HG02970 (cell line): ENCODE data around the gene SPDYE1.
A peak's percentile ranks its signal among the peaks of the same experiment; 100 is the strongest.
"Not testable (repeated sequence)": the region's sequence is repeated elsewhere in the genome, so short reads cannot be mapped to it uniquely, and the experiment has no call there.

Experiments used
- ATAC-seq: cut with Tn5 transposase; IDR thresholded peaks from one replicate; pipeline ENCODE4 v1.9.1; 2021; ENCODE audit warnings: mild to moderate bottlenecking, moderate library complexity, moderate number of reproducible peaks; ENCODE audit not compliant: unreplicated experiment, low FRiP score

SPDYE1 gene

DNA sequence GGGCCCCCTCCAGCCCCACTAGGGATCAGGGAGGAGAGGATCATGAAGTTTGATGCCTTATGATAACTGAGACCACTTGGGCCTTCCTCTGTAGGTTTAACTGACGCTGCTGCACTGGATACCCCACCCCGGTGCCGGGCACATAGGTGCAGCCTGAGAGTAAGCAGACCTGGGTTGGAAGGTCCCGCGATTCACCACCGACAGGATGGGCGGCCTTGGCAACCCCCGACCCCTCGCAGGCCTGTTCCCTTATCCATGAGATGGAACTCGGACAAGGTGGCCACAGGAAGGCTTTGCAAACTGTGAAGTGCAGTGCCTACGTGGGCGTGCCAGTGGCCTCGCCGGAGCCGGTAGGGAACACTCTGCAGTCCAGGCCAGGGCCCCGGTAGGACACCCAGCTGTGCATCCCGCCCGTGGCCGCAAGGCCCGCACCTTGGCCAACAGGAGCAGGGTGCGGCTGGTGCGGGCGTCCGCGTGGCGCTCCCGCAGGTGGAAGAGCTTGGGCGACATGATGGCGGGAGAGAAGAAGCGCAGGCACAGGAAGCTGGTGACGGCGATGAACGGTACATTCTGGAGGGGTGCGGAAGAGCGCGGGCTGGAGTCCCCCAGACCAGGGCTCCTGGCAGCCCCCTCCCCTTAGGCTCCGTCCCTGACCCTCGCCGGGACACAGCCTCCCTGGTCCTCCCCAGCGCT lies 42.2 kb downstream of the SPDYE1 start:
- ATAC-seq = not testable (repeated sequence)

DNA sequence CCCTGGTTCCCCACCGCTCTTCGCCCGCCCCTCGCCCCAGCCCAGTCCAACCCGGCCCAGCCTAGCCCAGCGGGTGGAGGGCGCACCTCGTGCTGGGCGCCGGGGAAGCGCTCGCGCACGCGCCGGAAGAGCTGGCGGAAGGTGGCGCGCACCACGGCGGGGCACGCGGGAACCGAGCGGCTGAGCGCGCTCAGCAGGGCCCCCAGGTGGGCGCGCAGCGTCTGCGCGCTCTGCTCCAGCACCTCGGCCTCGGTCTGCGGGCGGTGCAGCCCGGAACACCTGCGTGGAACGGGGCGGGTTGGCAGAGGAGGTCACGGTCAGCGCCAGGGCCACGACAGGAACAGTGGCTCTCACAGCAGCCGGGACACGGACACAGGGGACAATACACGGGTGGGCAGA lies 42.8 kb downstream of the SPDYE1 start:
- not testable (repeated sequence) for ATAC-seq

DNA sequence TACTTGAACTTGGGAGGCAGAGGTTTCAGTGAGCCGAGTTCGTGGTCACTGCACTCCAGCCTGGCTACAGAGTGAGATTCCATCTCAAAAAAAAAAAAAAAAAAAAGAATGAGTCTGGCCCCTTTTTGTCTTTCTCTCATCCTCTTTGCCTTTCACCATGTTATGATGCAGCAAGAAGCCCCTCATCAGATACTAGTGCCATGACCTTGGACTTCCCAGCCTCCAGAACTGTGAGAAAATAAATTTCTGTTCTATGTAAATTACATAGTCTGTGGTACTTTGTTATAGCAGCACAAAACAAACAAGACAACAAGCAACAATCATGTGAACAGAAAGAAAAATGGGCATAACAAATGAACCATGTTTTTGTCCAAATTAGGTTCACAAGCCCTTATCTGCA lies 44.5 kb downstream of the SPDYE1 start:
- no peak for ATAC-seq

DNA sequence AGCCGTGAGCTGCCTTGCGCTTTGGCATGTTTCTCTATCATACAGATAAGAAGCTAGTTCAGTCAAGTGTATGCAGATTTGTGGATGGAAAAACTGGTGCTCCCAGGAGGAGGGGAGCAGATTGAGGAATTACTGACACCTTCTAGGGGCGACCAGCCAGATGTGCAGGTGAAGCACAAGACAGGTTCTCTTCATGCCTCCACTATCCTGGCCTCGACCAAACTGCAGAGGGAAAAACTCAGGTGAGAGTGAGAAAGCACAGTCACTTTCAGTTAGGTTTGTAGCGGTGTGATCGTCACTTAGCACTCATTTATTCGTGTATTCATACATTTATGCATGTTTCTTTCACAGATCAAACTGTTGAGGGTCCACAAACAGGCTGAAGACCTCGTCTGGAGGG lies 46.2 kb downstream of the SPDYE1 start:
- ATAC-seq = no peak

DNA sequence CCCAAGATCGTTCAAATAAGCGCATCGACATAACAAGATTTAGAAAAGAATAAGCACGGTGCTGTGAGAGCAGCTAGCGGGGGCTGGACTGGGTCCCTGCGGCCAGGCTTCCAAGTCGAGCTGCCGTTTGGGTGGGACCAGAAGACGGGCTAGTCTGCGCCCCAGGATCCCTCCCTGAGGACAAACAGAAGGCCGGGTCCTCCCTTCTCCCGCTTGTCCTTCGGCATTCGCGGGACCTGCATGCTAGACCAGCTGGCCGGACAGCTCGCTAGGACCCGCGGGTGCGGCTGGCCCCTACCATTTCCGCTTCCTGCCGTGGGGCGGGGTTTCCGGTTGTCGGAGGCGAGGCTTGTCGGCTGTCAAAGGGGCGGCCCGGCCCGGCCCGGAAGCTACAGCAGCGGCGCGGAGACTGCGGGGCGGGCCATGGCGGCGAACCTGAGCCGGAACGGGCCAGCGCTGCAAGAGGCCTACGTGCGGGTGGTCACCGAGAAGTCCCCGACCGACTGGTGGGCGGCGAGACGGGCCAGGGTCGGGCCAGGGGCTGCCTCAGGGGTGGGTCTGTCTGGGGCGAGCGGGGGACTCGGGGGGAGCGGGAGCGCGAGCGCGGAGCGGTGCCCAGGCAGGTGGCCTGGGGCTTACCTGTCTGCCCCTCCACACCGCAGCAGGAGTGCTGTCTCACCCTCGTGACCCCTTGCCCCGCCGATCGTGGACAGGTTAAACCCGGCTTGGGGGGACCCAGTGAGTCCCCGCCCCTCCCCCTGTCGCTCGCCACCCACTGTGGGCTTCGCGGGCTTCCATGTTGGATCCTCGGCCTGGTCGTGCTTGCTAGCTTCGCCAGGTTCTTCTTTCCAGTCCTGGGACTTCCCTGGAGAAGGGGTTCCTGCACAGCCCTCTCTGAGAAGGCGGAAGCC lies 46.9 kb downstream of the SPDYE1 start, which contains the start of gene DBNL:
TSS of gene DBNL (plus strand) at position 388 of the 911 bp plus-strand sequence. CDS start at position 424, 36 bp downstream.
- ATAC-seq = peak; percentile 60

DNA sequence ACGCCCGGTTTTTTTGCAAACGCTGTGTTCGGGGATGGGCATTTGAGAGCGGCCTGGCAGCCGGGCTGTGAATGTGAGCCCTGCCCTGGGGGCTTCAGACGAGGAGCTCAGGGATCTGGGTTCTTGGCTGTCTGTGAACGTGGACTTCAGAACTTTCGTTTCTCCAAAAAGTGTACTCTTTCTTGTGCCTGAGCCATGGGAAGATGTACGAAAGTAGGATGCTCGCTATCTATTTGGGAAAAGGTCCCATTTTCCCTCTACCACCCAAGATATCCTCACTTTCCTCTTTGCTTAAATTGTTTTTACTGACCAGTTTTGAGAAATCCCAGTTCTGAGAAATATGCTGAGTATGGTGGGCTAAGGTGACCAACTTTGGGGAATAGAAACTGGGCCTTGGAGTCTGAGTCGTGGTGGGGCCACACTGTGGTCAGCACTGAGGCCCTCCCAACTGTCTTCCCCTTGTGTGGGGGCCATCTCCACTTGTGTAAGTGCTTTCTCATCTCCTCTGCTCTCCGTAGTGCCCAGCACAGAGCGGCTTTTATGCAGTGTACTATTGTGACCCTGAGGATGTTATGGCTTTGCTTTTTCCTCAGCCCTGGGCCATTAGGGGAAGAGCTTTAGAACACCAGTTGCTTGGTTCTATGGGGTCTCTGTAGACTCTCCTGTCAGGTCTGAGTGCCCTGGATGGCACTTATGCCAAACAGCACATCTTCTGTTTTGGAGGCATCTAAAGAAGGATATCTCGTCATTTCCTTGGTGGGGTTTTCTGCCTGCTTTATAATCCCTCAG lies 47.7 kb downstream of the SPDYE1 start:
- ATAC-seq = no peak

DNA sequence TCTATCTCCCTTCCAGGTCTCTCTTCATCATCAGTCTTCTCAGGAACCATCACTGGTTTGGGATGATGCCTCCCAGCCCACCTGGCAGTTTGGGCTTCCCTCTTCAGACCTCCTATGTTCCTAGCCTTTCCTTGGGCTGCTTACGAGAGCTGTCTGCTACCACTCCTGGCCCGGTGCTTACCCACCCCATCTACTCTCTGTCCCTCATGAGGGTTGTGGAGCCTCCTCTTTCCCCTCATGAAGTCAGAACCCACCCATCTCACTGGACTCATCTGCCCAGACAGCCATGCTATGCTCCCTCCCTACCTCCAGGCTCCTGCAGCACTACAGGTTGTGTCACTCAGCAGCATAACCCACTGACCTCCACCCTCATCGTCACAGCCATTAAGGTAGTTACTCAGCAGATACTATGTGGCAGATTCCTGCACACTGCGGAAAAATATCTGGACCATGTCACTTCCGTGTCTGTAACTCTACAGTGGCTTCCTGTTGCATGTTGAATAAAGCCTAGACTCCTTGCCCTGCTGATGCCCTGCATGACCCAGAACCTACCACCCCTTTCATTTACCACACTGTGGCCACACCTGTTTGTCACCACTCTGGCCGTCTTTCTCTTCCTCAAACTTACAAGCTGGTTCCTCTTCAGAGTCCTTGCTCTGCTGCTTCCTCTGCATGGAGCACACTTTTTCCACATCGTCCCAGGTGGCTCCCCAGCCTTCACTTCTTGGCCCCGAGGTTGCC lies 48.8 kb downstream of the SPDYE1 start:
- no peak for ATAC-seq

DNA sequence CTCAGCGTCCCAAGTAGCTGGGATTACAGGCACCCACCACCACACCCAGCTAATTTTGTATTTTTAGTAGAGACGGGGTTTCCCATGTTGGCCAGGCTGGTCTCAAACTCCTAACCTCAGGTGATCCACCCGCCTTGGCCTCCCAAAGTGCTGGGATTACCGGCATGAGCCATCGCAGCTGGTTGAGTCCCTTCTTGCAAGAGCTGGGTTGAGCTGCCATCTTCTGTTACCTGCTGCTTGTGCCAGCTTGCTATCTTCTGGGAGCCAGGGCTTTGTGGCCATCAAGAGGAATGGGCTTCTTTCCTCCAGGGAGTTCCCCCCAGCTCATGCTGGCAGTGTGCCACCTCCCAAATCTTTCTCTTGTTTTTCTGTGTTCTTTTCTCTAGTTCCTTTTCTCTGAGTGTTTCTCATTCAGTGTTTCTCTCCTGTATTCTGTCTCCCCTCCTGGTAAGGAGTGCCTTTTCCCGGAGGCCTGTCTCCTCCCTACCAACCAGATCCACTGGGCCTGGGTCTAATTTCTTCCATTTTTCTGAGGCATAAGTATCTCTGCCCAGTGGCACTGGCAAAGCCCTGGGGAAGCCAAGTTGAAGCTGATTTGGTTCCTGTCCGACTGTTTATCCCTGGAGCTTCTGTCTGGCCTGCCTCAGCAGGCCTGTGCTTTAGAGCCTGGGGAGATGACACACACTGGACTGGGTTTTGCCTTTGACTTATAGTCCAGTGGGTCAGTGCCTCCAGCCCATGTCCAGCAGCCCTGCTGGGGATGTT lies 50.5 kb downstream of the SPDYE1 start:
- no peak for ATAC-seq

DNA sequence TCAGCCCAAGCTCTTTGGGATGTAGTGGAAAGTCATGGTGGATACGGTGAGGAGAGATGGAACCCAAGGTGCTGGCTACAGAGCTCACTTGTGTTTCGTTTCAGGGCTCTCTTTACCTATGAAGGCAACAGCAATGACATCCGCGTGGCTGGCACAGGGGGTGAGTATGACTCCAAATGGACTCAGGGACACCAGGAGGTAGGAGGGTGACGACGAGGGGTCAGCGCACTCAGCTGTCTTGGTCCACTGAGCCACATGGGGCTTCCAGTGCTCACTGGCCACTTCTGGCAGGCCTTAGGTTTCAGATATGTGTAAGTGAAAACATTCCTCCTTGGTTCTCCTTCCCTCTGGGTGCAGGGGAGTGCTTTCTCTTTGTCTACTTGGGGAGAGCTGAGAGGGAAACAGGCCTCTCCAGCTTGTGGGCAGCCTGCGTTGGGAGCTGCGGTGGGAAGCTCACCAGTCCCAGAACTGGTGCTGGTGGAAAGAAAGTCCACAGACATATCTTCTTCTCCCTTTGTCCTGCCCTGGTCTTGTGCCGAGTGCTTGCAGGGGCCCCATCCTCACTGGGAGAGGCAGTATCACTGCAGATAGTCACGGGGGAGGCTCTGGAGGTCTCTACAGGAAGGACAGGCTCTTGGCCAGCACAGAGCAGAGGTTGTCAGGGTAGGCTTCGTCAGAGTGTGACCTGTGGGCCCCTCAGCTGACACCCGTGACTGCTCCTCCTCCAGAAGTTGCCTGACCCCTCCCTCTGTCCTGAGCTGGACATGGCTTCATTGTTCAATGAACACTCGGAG lies 52.6 kb downstream of the SPDYE1 start:
- ATAC-seq = no peak

DNA sequence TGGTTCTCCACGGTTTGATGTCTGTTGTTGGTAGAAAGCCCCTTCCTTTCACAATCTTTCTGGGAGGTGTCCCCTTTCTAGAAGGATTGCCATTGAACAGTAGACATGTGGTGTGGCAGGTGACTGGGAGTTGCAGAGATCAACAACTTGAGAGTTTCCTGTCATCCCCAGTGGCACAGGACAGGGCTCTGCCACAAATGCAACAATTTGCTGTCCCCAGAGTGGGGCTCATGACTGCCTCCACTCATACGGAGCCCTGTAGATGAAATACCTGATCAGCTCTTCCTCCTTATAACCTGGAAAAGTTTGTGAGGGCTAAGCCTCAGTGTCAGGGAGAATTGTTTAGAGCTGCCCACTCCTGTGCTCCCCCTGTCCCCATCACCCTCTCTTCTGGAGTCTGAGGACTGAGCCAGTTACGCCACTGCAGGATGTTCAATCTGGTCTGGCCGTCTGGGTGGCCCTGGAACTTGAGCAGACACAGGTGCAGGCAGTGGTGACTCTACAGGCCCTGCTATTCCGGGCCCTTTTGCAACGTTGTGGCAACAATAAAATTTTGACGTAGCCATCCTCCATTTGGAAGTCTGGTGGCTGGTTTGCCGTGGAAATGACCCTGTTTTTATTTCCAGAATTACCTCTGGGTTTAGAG lies 53.3 kb downstream of the SPDYE1 start:
- ATAC-seq = no peak

DNA sequence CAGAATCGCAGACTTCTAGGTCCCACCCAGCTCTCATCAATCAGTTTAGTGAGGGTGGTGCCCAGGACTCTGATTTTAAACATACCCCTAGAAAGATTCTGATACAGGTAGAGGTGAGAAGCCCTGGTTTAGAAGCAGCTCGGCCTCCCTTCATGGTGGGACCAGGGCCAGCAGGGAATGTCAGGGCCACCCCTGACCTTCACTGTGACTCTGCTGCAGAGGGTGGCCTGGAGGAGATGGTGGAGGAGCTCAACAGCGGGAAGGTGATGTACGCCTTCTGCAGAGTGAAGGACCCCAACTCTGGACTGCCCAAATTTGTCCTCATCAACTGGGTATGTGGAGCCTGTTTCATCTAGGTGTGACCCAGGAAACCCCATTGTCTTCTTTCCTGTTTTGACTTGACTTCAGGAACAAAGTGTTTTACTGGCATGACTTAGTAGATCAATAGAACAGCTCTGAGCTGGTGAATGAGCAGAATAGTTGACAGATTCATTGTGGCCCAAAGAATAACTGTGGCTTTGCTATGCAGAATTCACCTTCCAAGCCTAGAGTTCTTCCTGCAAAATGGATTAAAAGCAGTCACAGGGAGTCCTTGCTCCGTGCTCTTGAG lies 54.0 kb downstream of the SPDYE1 start:
- no peak for ATAC-seq

DNA sequence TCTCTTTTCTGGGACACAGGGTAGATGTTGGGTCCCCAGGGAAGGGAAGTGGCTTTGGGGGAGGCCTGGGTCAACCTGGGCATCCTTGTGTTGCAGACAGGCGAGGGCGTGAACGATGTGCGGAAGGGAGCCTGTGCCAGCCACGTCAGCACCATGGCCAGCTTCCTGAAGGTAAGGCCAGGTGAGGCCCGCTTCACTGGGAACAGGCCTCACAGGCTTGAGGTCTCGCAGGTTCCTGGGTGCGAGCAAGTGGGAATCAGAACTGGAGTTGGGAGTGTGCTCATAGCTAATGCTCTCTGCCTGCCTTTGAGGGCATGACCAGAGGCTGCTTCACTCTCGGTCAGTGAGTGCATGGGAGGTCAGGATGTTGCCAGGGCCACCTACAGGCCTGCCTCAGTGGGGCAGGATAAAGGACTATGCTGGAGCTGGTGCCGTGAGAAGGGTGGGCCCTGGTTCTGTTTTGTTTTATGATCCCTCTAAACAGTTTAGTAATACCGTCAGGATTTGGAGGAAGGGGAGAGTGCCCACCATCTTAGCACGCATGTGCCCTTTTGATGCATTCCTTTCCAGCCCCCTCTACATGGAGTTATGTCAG lies 55.2 kb downstream of the SPDYE1 start:
- ATAC-seq = no peak

DNA sequence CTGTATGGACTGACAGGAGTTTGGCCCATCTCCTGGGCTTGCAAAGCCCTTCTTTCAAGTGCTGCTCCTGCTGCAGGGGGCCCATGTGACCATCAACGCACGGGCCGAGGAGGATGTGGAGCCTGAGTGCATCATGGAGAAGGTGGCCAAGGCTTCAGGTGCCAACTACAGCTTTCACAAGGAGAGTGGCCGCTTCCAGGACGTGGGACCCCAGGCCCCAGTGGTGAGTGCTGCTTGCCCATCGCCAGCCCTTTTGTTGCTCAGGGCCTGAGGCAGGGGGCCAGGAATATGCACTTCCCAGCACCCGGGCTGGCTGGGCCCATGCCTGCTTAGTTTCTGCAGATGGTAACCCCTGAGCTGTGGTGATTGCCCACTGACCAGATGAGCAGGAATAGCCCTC lies 59.0 kb downstream of the SPDYE1 start:
- ATAC-seq = no peak

DNA sequence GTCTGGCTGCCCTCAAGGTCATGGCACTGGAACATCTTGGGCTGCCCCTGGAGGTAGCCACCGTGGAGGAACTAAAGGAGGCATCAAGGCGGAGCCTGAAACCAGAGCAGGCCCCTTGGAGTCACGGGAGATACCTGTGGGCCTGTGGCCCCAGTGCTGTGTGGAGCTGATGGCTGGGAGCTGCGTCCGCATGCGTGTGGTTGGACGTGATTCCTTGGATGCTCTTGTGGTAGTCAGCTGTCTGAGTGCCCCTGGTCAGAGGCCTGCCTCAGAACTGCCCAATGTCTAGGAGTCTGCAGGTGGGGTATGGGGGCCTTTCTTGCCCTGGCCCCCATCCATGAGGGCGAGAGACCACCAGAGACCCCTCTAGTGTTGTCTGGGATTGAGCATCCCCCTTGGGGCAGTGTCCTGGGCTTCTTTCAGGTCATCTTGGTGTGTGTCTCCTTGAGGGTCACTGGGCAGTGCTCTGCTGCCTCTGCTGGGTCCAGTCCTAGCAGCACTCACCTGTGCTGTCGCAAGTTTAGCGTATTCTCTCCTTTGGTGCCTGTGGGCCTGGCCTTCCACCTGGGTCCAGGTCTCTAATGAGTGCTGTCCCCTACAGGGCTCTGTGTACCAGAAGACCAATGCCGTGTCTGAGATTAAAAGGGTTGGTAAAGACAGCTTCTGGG lies 59.6 kb downstream of the SPDYE1 start:
- ATAC-seq = no peak

DNA sequence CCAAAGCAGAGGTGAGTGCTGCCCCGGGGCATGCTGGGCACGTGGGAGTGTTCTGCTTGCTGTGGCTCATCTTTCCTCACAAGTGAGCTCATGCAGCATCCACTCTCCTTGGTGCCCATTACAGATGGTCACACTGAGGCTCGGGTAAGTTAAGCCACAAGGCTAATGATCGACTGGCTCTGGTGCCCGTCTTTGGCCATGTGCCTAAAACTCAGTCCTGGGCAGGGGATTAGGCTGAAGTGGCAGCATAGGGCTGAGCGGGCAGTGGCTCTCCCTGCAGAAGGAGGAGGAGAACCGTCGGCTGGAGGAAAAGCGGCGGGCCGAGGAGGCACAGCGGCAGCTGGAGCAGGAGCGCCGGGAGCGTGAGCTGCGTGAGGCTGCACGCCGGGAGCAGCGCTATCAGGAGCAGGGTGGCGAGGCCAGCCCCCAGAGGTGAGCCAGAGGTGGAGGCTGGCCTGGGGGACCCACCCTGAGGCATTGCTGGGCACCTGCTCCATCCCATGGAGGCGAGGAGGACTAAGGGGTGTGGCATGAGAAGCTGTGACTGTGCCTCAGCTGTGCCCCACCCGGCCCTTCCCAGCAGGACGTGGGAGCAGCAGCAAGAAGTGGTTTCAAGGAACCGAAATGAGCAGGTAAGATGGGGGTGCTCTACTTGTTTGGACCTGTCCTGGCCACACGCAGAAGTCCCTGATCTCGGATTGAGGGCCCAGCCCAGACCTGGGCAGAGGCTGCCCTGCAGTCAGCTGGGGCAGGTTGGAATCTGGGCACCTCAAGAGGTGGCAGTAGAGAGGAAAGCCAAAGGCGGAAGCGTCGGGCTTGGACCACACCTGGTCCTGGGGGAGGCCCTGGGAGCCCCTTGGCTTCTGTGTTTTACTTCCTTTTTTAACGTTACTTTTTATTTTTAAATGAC lies 60.4 kb downstream of the SPDYE1 start:
- no peak for ATAC-seq

DNA sequence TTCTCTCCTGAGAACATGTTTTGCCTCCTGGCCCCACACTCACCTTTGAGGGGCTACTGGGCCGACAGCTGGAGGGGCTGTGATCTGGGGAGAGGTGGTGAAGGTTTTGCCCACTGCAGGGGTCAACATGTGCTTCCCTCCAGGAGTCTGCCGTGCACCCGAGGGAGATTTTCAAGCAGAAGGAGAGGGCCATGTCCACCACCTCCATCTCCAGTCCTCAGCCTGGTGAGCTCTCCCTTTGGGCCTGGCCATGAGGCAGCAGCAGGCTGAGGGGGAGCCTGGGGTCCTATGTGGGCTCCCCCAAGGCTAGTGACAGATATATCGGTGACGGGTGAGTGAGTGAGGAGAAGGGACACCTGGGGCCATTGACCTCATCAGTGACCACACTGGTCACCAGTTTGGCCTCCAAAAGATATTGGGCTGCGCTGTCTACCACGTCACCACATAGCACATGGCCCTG lies 61.1 kb downstream of the SPDYE1 start:
- no peak for ATAC-seq
